OCI-LY1 (cell line): ENCODE results near the gene ATG7.
"Not testable (repeated sequence)": the region's sequence is repeated elsewhere in the genome, so short reads cannot be mapped to it uniquely, and the experiment has no call there.

Experiments used
- H2AFZ ChIP-seq: fragments of 200-600 bp; sonication (generic), shearing (Covaris generic); 2 replicates; pipeline ENCODE4 v1.6.0; 2014; ENCODE audit warnings: antibody characterized with exemption, mild to moderate bottlenecking, low read length
- H3F3A ChIP-seq: fragments of 200-600 bp; sonication (generic), shearing (Covaris generic); 2 replicates; pipeline ENCODE4 v1.6.0; 2014; ENCODE audit warnings: mild to moderate bottlenecking, antibody characterized with exemption, low read length, moderate library complexity; ENCODE audit not compliant: insufficient read depth
- H3K27ac ChIP-seq: fragments of 200-600 bp; sonication (generic); 2 replicates; pipeline ENCODE4 v1.5.1; 2014; ENCODE audit warnings: low read length, mixed run types, mild to moderate bottlenecking, low read depth; ENCODE audit not compliant: poor library complexity, severe bottlenecking
- H3K27me3 ChIP-seq: fragments of 200-600 bp; sonication (generic); 2 replicates; pipeline ENCODE4 v1.6.0; 2014; ENCODE audit warnings: antibody characterized with exemption, mild to moderate bottlenecking, low read length, moderate library complexity; ENCODE audit not compliant: insufficient read depth
- H3K36me3 ChIP-seq: fragments of 200-600 bp; sonication (generic); 2 replicates; pipeline ENCODE4 v1.6.1; 2014; ENCODE audit warnings: mild to moderate bottlenecking, antibody characterized with exemption, low read length, moderate library complexity, mixed read lengths; ENCODE audit not compliant: insufficient read depth
- H3K4me1 ChIP-seq: fragments of 200-600 bp; sonication (generic); 2 replicates; pipeline ENCODE4 v1.5.1; 2014; ENCODE audit warnings: mild to moderate bottlenecking, low read length, moderate library complexity; ENCODE audit not compliant: insufficient read depth, severe bottlenecking
- H3K4me2 ChIP-seq: fragments of 200-600 bp; sonication (generic), shearing (Covaris generic); 2 replicates; pipeline ENCODE4 v1.6.1; 2014; ENCODE audit warnings: low read length
- H3K4me3 ChIP-seq: fragments of 200-600 bp; sonication (generic); 2 replicates; pipeline ENCODE4 v1.5.1; 2014; ENCODE audit warnings: low read length, low read depth, mild to moderate bottlenecking, mixed read lengths; ENCODE audit not compliant: poor library complexity, severe bottlenecking
- H3K79me2 ChIP-seq: fragments of 200-600 bp; shearing (Covaris generic); 2 replicates; pipeline ENCODE4 v1.6.1; 2016; ENCODE audit warnings: mixed run types, low read length, mixed read lengths; ENCODE audit not compliant: insufficient read depth
- H3K9ac ChIP-seq: fragments of 200-600 bp; sonication (generic), shearing (Covaris generic); 2 replicates; pipeline ENCODE4 v1.6.1; 2014; ENCODE audit warnings: mild to moderate bottlenecking, low read length, mixed read lengths
- H3K9me2 ChIP-seq: fragments of 200-600 bp; sonication (generic), shearing (Covaris generic); 2 replicates; pipeline ENCODE4 v1.6.1; 2014; ENCODE audit warnings: low read depth, mild to moderate bottlenecking, low read length, mixed read lengths
- H3K9me3 ChIP-seq: fragments of 200-600 bp; shearing (Covaris generic); 2 replicates; pipeline ENCODE4 v1.6.1; 2014; ENCODE audit warnings: low read length, mixed read lengths
- H4K20me1 ChIP-seq: fragments of 200-600 bp; sonication (generic), shearing (Covaris generic); 2 replicates; pipeline ENCODE4 v1.6.0; 2016; ENCODE audit warnings: mild to moderate bottlenecking, low read length; ENCODE audit not compliant: insufficient read depth
- EZH2 ChIP-seq: fragments of 200-600 bp; sonication (generic), shearing (Covaris generic); IDR thresholded peaks from 2 replicates; pipeline ENCODE4 v1.8.0; 2017; ENCODE audit warnings: borderline replicate concordance, mixed run types, mild to moderate bottlenecking, antibody characterized with exemption, low read length, moderate library complexity, mixed read lengths
- TF ChIP-seq, protein P1 (sequence below): fragments of 200-600 bp; sonication (generic), shearing (Covaris generic); IDR thresholded peaks from 2 replicates; pipeline ENCODE4 v1.5.1; 2017; ENCODE audit warnings: mild to moderate bottlenecking, antibody characterized with exemption, low read length, moderate library complexity, mixed read lengths

Gene ATG7

GRCh38 chr3:11346416-11346815 lies 74.2 kb downstream of the ATG7 start:
- H3K9me3 ChIP-seq, result no peaks in the 10 kb centered on the region
- H3K36me3 ChIP-seq, result peaks cover 36% of the 10 kb centered on the region
- H3F3A ChIP-seq, result no peaks in the 10 kb centered on the region
- no peaks in the 10 kb centered on the region for H3K9me2 ChIP-seq
- no peaks in the 10 kb centered on the region for H3K79me2 ChIP-seq
- H3K4me1 ChIP-seq, result no peaks in the 10 kb centered on the region
- no peak overlapping the region for H3K27ac ChIP-seq
- H3K4me2 ChIP-seq, result no peak overlapping the region
- H3K4me3 ChIP-seq, result no peak overlapping the region
- H4K20me1 ChIP-seq, result no peaks in the 10 kb centered on the region
- H3K27me3 ChIP-seq, result no peaks in the 10 kb centered on the region
- H3K9ac ChIP-seq, result no peak overlapping the region
- no peak for TF ChIP-seq EZH2
- TF ChIP-seq, protein P1, sequence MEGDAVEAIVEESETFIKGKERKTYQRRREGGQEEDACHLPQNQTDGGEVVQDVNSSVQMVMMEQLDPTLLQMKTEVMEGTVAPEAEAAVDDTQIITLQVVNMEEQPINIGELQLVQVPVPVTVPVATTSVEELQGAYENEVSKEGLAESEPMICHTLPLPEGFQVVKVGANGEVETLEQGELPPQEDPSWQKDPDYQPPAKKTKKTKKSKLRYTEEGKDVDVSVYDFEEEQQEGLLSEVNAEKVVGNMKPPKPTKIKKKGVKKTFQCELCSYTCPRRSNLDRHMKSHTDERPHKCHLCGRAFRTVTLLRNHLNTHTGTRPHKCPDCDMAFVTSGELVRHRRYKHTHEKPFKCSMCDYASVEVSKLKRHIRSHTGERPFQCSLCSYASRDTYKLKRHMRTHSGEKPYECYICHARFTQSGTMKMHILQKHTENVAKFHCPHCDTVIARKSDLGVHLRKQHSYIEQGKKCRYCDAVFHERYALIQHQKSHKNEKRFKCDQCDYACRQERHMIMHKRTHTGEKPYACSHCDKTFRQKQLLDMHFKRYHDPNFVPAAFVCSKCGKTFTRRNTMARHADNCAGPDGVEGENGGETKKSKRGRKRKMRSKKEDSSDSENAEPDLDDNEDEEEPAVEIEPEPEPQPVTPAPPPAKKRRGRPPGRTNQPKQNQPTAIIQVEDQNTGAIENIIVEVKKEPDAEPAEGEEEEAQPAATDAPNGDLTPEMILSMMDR, result no peak
- no peak overlapping the region for H2AFZ ChIP-seq

- peaks cover 41% of the 10 kb centered on the region for H3K36me3 ChIP-seq
- H3K27me3 ChIP-seq, H3K79me2 ChIP-seq, H3K4me3 ChIP-seq, H3K9me2 ChIP-seq, H3F3A ChIP-seq, H3K4me2 ChIP-seq, H3K27ac ChIP-seq, H2AFZ ChIP-seq, H3K9me3 ChIP-seq, H4K20me1 ChIP-seq, H3K9ac ChIP-seq, H3K4me1 ChIP-seq: not testable (repeated sequence)
Observed at GRCh38 chr3:11348877-11349276, 76.7 kb downstream of the ATG7 start.

DNA sequence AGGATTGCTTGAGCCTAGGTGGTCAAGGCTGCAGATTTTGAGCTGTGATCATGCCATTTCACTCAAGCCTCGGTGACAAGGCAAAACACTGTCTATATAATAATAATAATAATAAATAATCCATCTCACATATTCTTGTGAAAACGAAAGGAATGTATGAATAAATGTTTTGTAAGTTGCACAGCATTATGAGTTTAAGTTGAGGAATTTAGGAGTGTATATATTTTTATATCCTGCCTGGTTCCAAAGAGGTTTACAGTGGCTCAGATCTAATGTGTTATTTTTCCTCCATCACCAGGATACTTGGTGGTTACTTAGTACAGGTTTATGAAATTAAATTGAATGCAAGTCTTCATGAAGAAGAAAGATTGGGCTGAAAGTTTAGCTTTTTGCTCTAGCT lies 77.2 kb downstream of the ATG7 start:
- Histone ChIP-seq H3K4me1 (no peaks in the 10 kb centered on the region), H3K79me2 (no peaks in the 10 kb centered on the region), H3K4me2 (no peak overlapping the region), H3K36me3 (peaks cover 39% of the 10 kb centered on the region), H4K20me1 (no peaks in the 10 kb centered on the region), H3K27me3 (no peaks in the 10 kb centered on the region), H3K27ac (no peak overlapping the region), H3K9ac (no peak overlapping the region), H3K4me3 (no peak overlapping the region), H3K9me3 (no peaks in the 10 kb centered on the region), H3K9me2 (no peaks in the 10 kb centered on the region), H2AFZ (no peak overlapping the region), H3F3A (no peaks in the 10 kb centered on the region)
- TF ChIP-seq, protein P1, result no peak
- no peak for TF ChIP-seq EZH2

DNA sequence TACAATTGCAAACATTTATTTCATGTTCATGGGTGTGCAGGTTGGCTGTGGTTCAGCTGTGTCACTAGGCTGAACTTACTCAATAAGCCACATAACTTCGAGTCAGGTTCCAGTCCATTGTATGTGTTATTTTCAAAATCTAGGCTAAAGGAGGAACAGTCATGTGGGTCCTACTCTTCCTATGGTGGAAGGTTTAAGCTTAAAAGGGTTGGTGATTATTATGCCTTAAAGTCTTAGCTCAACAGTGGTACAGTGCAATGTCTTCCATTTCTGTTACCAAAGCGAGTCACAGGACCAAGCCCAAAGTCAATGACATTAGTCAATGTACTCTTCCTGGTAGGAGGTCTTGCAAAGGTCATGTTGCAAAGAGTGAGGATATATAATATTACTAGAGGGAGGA lies 78.2 kb downstream of the ATG7 start:
- no peaks in the 10 kb centered on the region for H3K27me3 ChIP-seq
- H3K79me2 ChIP-seq, result no peaks in the 10 kb centered on the region
- H3K9me3 ChIP-seq, result no peaks in the 10 kb centered on the region
- no peaks in the 10 kb centered on the region for H4K20me1 ChIP-seq
- H3K4me2 ChIP-seq, result no peak overlapping the region
- H3F3A ChIP-seq, result no peaks in the 10 kb centered on the region
- no peak overlapping the region for H3K9ac ChIP-seq
- H3K4me3 ChIP-seq, result no peak overlapping the region
- H3K27ac ChIP-seq, result no peak overlapping the region
- TF ChIP-seq, protein P1, result no peak
- TF ChIP-seq EZH2, result no peak
- peaks cover 39% of the 10 kb centered on the region for H3K36me3 ChIP-seq
- H3K9me2 ChIP-seq, result no peaks in the 10 kb centered on the region
- H3K4me1 ChIP-seq, result no peaks in the 10 kb centered on the region
- no peak overlapping the region for H2AFZ ChIP-seq
